ENCODE data around the gene TRPC6.

DNA sequence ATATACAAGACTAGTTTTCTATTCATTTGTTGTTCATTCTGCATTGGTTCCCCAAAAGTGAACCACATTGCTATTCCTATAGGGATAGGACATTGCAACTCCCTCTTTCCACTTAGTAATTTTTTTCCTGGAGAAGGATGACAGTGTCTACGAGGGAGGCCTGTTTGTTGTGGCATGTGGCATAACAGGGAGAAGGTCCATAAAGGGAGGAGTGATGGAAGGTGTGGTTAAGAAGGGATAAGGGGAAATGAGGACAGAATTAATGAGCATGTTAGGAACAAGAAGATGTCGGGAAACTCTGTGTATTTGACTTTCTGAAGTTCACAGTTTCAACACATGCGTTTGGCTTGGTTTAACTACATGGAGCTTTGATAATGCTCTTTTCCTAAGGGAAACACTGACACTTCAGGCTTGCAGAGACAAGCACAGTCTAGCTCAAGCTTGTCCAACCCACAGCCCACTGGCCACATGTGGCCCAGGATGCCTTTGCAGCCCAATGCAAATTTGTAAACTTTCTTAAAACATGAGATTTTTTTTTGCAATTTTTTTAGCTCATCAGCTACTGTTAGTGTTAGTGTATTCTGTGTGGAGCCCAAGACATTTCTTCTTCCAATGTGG, 149.7 kb downstream of the TRPC6 start:
- no peak for TF ChIP-seq CTCF (IDR thresholded peaks at IDR 0.05)
- no peak for TF ChIP-seq POLR2A (IDR thresholded peaks at IDR 0.05)
